Renal cortex interstitium (tissue), 11 donors: Measurements from ENCODE around the gene IER2. TPM values are rescaled to one million over a fixed set of nuclear protein-coding genes. Genes with fewer than 3 reads are reported as not detected.
"Not testable (repeated sequence)": the region's sequence is repeated elsewhere in the genome, so short reads cannot be mapped to it uniquely, and the experiment has no call there.

Source experiments
- DNase-seq, 11 donors: peaks; one replicate each; pipeline ENCODE4 v3.0.0-alpha.2; 2013; ENCODE audit warnings: low read depth in 9 of 11, low spot score in 4 of 11; ENCODE audit errors: extremely low read depth in 1 of 11
- polyA plus RNA-seq, 3 donors: library from polyadenylated mRNA; unstranded; fragments of 120-200 nt; gene quantifications; one replicate each; pipeline ENCODE4 v1.2.1, GENCODE V29; 2013; ENCODE audit not compliant: insufficient read length in 3 of 3

IER2 gene
- polyA plus RNA-seq, 3 donors = 97.6 to 118 (median 114) TPM

GRCh38 chr19:13153569-13154240 lies 3.5 kb downstream of the IER2 start:
- DNase-seq = peak in 5 of 11 donors; percentile 21 to 48 (median 37)

DNA sequence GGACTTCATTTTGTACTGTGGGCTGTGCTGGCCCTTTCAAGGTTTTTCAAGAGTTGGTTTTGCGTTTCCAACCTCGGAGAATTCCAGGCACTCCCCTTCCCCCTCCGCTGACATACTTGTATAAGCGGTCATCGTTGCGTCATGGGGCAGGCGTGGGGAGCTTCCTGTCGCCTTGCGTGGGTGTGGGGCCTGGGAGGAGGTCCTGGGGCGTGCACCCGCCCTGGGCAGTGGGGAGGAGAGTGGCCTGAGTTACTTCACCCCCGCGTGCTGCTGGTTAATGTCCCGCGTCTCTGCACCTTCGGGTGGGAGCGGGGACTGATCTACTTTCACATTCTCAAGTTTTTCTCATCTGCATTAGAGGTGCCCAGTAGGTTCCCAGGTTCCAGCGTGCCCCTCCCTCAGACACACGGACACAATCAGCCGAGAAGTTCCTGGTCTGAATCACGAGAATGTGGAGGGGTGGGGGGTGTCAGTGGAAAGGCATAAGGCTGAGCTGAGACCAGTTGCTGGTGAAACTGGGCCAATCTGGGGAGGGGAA lies 4.1 kb downstream of the IER2 start:
- peak in 7 of 11 donors; percentile 61 to 87 (median 78) for DNase-seq

GRCh38 chr19:13154911-13155471 lies 4.8 kb downstream of the IER2 start:
- DNase-seq = peak in 7 of 11 donors; percentile 64 to 90 (median 75)

DNA sequence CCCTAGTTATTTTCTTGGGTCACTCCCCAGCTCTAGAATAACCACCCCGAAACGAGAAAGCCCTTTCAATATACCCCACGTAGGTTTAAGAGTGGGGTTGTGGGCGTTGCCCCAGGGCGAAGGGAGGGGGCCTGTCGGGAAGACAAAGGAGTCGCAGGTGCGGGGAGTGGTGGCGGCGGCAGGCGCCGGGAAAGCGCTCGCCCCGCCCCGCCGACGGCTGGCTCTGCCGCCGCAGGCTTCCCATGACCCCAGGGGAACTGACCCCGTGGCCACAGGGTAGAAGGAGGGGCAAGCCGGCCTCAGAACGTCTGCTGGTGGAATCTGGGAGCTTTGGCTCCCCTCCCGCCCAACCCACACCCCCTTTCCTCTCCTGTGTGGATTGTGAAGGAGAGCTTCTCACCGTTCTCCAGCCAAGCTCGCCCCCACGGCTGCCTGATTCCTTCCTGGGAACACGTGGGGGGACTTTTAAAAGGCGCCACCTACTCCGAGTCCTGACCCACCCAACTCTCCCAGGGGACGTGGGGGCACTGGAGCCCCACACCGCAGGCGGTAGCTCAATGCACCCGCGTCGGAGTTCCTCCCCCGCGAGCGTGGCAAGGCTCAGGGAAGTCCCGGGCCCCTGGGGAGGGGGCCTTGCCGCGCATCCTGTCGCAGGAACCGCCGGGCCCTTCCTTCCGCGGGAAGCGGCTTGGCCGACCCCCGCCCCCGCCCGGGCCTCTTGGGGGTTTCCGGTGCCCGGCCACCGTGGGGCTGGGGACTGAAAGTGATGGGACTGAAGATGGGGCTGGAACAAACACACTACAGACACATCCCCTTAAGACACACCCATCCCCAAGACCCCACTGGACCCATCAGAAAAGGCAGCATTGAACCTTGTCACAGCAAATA lies 5.5 kb downstream of the IER2 start:
- DNase-seq = peak in 7 of 11 donors; percentile 45 to 73 (median 56)

GRCh38 chr19:13159713-13160112 lies 9.5 kb downstream of the IER2 start:
- no peak for DNase-seq

DNA sequence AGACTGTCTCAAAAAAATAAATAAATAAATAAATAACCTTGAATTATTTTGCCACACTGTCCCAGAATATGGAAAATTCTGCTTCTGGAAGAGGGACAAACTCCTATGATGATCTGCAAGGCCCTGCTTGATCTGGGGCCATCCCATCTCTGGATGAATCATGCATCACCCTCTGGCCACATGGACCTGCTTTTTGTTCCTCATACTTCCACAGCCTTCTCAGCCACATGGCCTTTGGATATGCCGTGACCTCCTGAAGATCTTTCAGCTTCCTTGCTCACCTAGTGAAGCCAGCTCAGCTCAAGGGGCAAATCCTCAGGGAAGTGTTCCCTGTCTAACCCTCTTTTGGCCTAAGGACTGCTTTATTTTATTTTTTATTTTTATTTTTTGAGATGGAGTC lies 10.3 kb downstream of the IER2 start:
- no peak for DNase-seq

DNA sequence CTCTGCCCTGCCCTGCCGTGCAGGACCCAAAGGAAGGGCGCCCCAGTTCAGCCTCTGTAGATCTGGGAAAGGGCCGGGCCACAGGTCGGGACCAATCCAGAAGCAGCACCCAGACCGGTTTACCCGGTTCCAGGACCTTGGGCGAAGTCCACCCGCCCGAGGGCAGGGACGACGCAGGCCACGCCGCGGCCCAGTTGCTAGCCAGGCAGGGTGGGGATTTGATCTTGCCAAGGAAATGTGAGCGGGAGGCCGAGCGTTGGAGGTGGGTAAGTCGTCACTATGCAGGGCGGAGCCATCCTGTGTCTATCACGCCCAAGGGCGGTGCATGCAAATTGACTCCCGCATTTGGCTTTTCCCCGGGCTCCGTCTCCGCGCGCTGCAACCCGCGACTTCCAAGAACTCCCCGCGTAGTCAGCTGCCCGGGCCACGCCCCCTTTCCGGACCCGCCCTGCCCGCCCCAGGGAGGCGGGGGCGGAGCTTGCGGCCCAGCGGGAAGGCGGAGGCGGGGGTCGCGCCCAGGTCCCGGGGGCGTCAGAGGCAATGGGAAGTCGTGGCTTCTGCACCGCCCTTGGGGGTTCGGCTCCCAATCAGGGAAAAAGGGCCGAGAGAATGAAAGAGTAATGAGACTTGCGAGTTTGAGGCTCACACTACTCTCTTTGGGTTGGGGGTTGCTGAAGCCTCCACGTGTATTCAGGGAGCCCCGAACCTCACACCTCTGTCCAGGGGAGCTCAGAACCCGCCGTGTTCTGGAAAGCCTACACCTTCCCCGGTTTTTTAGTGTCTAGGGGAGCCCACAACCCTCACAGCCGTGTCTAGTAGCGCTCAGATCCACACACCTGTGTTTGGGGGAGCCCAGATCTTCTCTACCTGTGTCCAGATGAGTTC lies 12.8 kb downstream of the IER2 start:
- DNase-seq = peak in 9 of 11 donors; percentile 86 to 97 (median 95)

DNA sequence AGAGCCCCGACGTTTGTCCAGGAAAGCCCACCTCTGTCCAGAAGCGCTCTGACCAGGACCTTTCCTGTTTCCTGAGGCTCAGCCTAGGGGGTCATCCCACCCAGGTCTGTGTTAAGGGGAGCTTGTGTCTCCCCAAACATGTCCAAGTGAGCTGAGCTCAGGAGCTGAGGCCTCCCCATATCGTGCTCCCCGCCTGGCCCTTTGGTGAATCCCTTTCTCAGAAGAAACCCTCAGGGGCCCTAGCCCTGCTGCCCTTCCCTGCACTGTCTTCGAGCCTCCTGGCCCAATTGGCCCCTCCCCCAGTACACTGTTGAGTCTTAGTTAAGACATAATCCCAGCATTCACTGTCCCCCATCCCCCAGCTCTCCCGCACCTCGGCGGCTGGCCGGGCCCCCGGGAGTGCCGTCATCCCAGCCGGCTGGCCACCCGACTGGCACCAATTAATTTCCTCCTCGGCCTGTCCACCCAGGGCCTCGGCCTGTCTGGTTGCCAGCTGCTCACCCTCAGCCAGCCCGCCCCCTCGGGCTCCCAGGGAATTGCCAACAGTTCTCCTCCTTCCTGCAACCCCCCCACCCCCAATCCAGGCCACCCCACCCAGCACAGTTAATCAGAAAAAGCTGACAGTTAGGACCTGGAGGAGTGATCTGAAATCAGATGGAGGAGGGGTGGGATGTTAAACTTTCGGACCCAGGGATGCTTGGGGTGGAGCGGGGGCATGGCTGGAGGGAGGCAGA lies 13.6 kb downstream of the IER2 start:
- peak in 7 of 11 donors; percentile 56 to 88 (median 80) for DNase-seq

DNA sequence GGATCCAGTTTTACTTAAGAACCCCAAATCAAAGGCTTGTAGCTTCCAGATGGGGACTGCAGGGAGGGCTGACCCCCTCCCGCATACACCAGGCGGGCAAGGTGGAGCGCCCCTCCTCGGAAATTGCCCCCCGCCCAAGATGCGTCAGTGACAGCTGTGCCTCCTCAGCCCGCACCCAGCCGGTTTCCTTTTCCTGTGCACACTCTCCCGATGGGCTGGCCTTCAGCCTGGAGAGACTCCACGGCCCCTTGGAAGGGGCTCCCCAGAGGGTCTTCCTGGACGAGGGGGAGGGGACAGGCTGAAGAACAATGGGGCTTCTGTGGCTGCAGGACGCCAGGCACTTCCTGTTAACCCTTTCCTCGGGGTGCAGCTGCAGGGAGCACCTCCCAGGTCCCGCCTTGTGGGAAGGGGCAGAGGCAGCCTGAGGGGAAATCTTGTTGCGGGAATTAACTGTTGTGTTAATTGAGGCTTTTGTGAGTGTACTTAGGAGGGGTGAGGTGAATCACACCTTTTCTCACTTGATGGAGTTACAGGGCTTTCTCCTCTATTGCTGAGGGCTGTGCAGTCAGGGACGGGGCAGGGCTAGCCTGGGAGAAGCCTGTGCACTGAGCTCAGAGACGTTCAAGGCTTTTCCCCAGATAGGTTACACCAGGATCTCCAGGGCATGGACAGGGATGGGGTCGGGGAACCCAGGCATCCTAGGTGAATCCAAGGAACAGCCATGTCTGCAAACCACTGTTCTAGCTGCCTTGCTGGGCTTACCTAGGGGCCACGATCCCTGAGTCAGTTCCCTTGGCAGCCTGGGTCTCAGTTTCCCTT lies 14.3 kb downstream of the IER2 start:
- peak in 7 of 11 donors; percentile 73 to 93 (median 84) for DNase-seq

GRCh38 chr19:13165162-13165997 lies 15.2 kb downstream of the IER2 start:
- no peak for DNase-seq

DNA sequence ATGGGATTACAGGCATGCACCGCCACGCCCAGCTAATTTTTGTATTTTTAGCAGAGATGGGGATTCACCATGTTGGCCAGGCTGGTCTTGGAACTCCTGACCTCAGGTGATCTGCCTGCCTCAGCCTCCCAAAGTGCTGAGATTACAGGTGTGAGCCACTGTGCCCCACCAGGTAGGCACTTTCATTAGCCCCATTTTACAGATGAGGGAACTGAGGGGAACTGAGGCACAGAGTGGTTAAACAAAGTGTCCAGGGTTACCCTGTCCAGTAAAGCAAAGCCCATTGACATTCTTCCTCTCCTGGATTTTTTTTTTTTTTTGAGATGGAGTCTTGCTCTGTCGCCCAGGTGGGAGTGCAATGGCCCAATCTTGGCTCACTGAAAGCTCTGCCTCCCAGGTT lies 15.9 kb downstream of the IER2 start:
- DNase-seq = not testable (repeated sequence)

DNA sequence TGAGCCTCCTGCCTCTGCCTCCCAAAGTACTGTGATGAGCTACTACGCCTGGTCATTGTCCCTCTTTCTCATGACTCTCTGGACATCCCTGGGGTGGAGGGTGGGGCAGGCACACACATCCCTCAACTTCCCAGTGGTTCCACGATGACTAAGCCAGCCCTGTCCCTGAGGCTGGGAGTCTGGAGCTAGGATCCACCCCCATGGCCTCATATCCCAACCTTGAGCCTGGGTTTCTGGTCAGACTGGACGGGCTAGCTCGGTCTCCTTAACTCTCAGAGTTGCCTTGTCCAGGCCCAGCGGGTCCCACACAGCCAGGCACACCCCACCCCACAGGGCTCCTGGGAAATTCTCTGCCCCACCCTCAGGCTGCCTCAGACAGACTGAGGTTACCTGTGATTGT lies 19.6 kb downstream of the IER2 start:
- DNase-seq = no peak

- no peak for DNase-seq
These were observed 20.9 kb downstream of the IER2 start for GRCh38 chr19:13171146-13171545.

GRCh38 chr19:13172346-13173138 lies 22.3 kb downstream of the IER2 start:
- DNase-seq = peak in 1 of 11 donors; percentile 33

GRCh38 chr19:13173139-13173737 lies 23.0 kb downstream of the IER2 start:
- DNase-seq = no peak
